SK-N-DZ (cell line): Measurements from ENCODE around the gene GPC5.

Experiments
- small RNA-seq, 2 experiments: library from RNA; depleted of rRNA; stranded (forward); fragments of <200 nt; gene quantifications; one replicate each; pipeline ENCODE3, GENCODE V24; 2014

The GPC5 gene

Small RNA genes lying within 50 kb of the gene (small RNA-seq; reads per million reads assigned to genes)
- gene AL356737.1: 0 reads per million in 2 experiments
- gene FABP5P4: 0 reads per million in 2 experiments
- gene MIR548AS: 0 reads per million in 2 experiments
- gene RNU4ATAC3P: 0 to 0.05 reads per million in 2 experiments
